ENCODE results near the gene TCEANC2.
"Not testable (repeated sequence)": the region's sequence is repeated elsewhere in the genome, so short reads cannot be mapped to it uniquely, and the experiment has no call there.

Gene TCEANC2

GRCh38 chr1:54100500-54100899, 47.1 kb downstream of the TCEANC2 start:
- Histone ChIP-seq H3K36me3 (ENCODE audit: control insufficient read depth, insufficient read depth, low read length) (no peaks in the 10 kb centered on the region), H3K27me3 (ENCODE audit: control insufficient read depth, insufficient read depth, low read length) (no peaks in the 10 kb centered on the region), H3K9me3 (ENCODE audit: control insufficient read depth, low read length) (no peaks in the 10 kb centered on the region), H3K4me1 (no peaks in the 10 kb centered on the region), H3K4me3 (ENCODE audit: low read depth, low read length) (no peak overlapping the region), H3K79me2 (no peaks in the 10 kb centered on the region), H3K27ac (no peak overlapping the region), H2AFZ (no peak overlapping the region), H3K4me2 (ENCODE audit: low read length) (no peak overlapping the region), H3K9ac (no peak overlapping the region)
- TF ChIP-seq CTCF (IDR thresholded peaks at IDR 0.05), result no peak

GRCh38 chr1:54103414-54103813, 50.0 kb downstream of the TCEANC2 start:
- Histone ChIP-seq H3K4me2 (ENCODE audit: low read length) (no peak overlapping the region), H3K79me2 (no peaks in the 10 kb centered on the region), H3K27ac (no peak overlapping the region), H3K4me1 (no peaks in the 10 kb centered on the region), H3K9ac (no peak overlapping the region), H3K36me3 (ENCODE audit: control insufficient read depth, insufficient read depth, low read length) (no peaks in the 10 kb centered on the region), H3K9me3 (ENCODE audit: control insufficient read depth, low read length) (no peaks in the 10 kb centered on the region), H3K4me3 (ENCODE audit: low read depth, low read length) (no peak overlapping the region), H2AFZ (no peak overlapping the region), H3K27me3 (ENCODE audit: control insufficient read depth, insufficient read depth, low read length) (no peaks in the 10 kb centered on the region)
- TF ChIP-seq CTCF (IDR thresholded peaks at IDR 0.05), result no peak

GRCh38 chr1:54104613-54105012, 51.2 kb downstream of the TCEANC2 start:
- not testable (repeated sequence) for H3K4me2 ChIP-seq (ENCODE audit: low read length); H2AFZ ChIP-seq; H3K9me3 ChIP-seq (ENCODE audit: control insufficient read depth, low read length); H3K4me1 ChIP-seq; H3K27me3 ChIP-seq (ENCODE audit: control insufficient read depth, insufficient read depth, low read length); H3K27ac ChIP-seq; H3K36me3 ChIP-seq (ENCODE audit: control insufficient read depth, insufficient read depth, low read length); H3K79me2 ChIP-seq; H3K4me3 ChIP-seq (ENCODE audit: low read depth, low read length); H3K9ac ChIP-seq

- Histone ChIP-seq H3K27ac (no peak overlapping the region), H3K9me3 (ENCODE audit: control insufficient read depth, low read length) (no peaks in the 10 kb centered on the region), H3K79me2 (no peaks in the 10 kb centered on the region), H3K36me3 (ENCODE audit: control insufficient read depth, insufficient read depth, low read length) (no peaks in the 10 kb centered on the region), H3K4me3 (ENCODE audit: low read depth, low read length) (no peak overlapping the region), H3K4me1 (no peaks in the 10 kb centered on the region), H3K4me2 (ENCODE audit: low read length) (no peak overlapping the region), H2AFZ (no peak overlapping the region), H3K27me3 (ENCODE audit: control insufficient read depth, insufficient read depth, low read length) (no peaks in the 10 kb centered on the region), H3K9ac (no peak overlapping the region)
- no peak for TF ChIP-seq CTCF (IDR thresholded peaks at IDR 0.05)
Observed at GRCh38 chr1:54105080-54105479, 51.7 kb downstream of the TCEANC2 start.

- TF ChIP-seq CTCF (IDR thresholded peaks at IDR 0.05), result no peak
- H3K36me3 ChIP-seq (ENCODE audit: control insufficient read depth, insufficient read depth, low read length), result no peaks in the 10 kb centered on the region
- no peak overlapping the region for H3K4me3 ChIP-seq (ENCODE audit: low read depth, low read length)
- no peaks in the 10 kb centered on the region for H3K27me3 ChIP-seq (ENCODE audit: control insufficient read depth, insufficient read depth, low read length)
- H2AFZ ChIP-seq, result no peak overlapping the region
- no peak overlapping the region for H3K27ac ChIP-seq
- no peak overlapping the region for H3K9ac ChIP-seq
- H3K9me3 ChIP-seq (ENCODE audit: control insufficient read depth, low read length), result no peaks in the 10 kb centered on the region
- H3K79me2 ChIP-seq, result no peaks in the 10 kb centered on the region
- no peaks in the 10 kb centered on the region for H3K4me1 ChIP-seq
- no peak overlapping the region for H3K4me2 ChIP-seq (ENCODE audit: low read length)
Observed at GRCh38 chr1:54105736-54106269, 52.4 kb downstream of the TCEANC2 start.
